Hepatocyte (in vitro differentiated cells): Measurements from ENCODE around the gene CRIP2. TPM values are rescaled to one million over a fixed set of nuclear protein-coding genes. Genes with fewer than 3 reads are reported as not detected.

Experiments used
- DNase-seq: peaks from one replicate; pipeline ENCODE4 v3.0.0-alpha.2; 2016; ENCODE audit warnings: low spot score
- H2AFZ ChIP-seq: fragments of 200-600 bp; sonication (generic); 2 replicates; pipeline ENCODE4 v1.6.0; 2016; ENCODE audit warnings: antibody characterized with exemption, mild to moderate bottlenecking
- H3K27ac ChIP-seq: fragments of 200-600 bp; sonication (generic); 2 replicates; pipeline ENCODE4 v1.5.1; 2016; ENCODE audit warnings: mild to moderate bottlenecking
- H3K27me3 ChIP-seq: fragments of 200-600 bp; sonication (generic); 2 replicates; pipeline ENCODE4 v1.6.1; 2016
- H3K36me3 ChIP-seq: fragments of 200-600 bp; sonication (generic); replicated peaks from 2 replicates; pipeline ENCODE4 v1.5.1; 2016; ENCODE audit warnings: low read depth; ENCODE audit not compliant: insufficient read depth
- H3K4me1 ChIP-seq: fragments of 200-600 bp; sonication (generic); 2 replicates; pipeline ENCODE4 v1.5.1; 2016; ENCODE audit warnings: mild to moderate bottlenecking, moderate library complexity; ENCODE audit not compliant: insufficient read depth
- H3K4me2 ChIP-seq: fragments of 200-600 bp; sonication (generic); 2 replicates; pipeline ENCODE4 v1.6.0; 2016
- H3K4me3 ChIP-seq: fragments of 200-600 bp; sonication (generic); 2 replicates; pipeline ENCODE4 v1.5.1; 2016; ENCODE audit warnings: mild to moderate bottlenecking
- H3K79me2 ChIP-seq: fragments of 200-600 bp; sonication (generic); 2 replicates; pipeline ENCODE4 v1.6.0; 2017; ENCODE audit warnings: mild to moderate bottlenecking
- H3K9me2 ChIP-seq: fragments of 200-600 bp; sonication (generic); replicated peaks from 2 replicates; pipeline ENCODE4 v1.6.0; 2017; ENCODE audit warnings: mild to moderate bottlenecking; ENCODE audit not compliant: insufficient read depth
- H3K9me3 ChIP-seq: fragments of 200-600 bp; sonication (generic); 2 replicates; pipeline ENCODE4 v1.5.1; 2016; ENCODE audit warnings: low read depth, mild to moderate bottlenecking
- H4K20me1 ChIP-seq: fragments of 200-600 bp; sonication (generic); 2 replicates; pipeline ENCODE4 v1.6.0; 2016; ENCODE audit warnings: mild to moderate bottlenecking; ENCODE audit not compliant: insufficient read depth, poor library complexity, severe bottlenecking
- EZH2 ChIP-seq: fragments of 200-600 bp; sonication (generic); IDR thresholded peaks from 2 replicates; pipeline ENCODE4 v1.6.1; 2016; ENCODE audit warnings: antibody characterized with exemption, mild to moderate bottlenecking, borderline replicate concordance
- EZH2phosphoT487 ChIP-seq: fragments of 200-600 bp; sonication (generic); IDR thresholded peaks from one replicate; pipeline ENCODE4 v1.6.1; 2018; ENCODE audit warnings: antibody characterized with exemption, mild to moderate bottlenecking, low read depth, moderate library complexity; ENCODE audit not compliant: unreplicated experiment, severe bottlenecking
- WGBS: methylation state at CpG from one replicate; pipeline ENCODE4 v1.1.6; 2016; ENCODE audit warnings: low lambda C conversion rate; ENCODE audit errors: missing lambda C conversion rate; 5-methylcytosine and 5-hydroxymethylcytosine counted together
- polyA plus RNA-seq: library from polyadenylated mRNA; unstranded; fragments of >200 nt; fragmentation: Nextera tagmentation; extraction: Ambion mirVana; gene quantifications from 2 replicates; pipeline ENCODE4 v1.2.1, GENCODE V29; 2016
- total RNA-seq: library from RNA; depleted of rRNA; stranded (reverse); fragments of >200 nt; gene quantifications from 2 replicates; pipeline ENCODE4 v1.2.3, GENCODE V29; 2014
- TF ChIP-seq, protein P1 (sequence below): fragments of 200-600 bp; sonication (generic); IDR thresholded peaks from 2 replicates; pipeline ENCODE4 v1.5.1; 2016; ENCODE audit warnings: antibody characterized with exemption, mild to moderate bottlenecking; ENCODE audit not compliant: poor library complexity

CRIP2 gene
- total and polyA plus RNA-seq, 2 experiments from 2014 or later: 8.3 to 29.1 TPM

GRCh38 chr14:105481886-105482457, 7.4 kb downstream of the CRIP2 start:
- Histone ChIP-seq H3K27me3 (peaks cover 46% of the 10 kb centered on the region), H3K79me2 (no peaks in the 10 kb centered on the region), H3K36me3 (no peaks in the 10 kb centered on the region), H3K27ac (peak overlapping the region; percentile 98), H3K4me2 (peak overlapping the region; percentile 87), H3K4me1 (peaks cover 26% of the 10 kb centered on the region), H4K20me1 (no peaks in the 10 kb centered on the region), H3K9me3 (no peaks in the 10 kb centered on the region), H3K4me3 (no peak overlapping the region), H3K9me2 (no peaks in the 10 kb centered on the region), H2AFZ (no peak overlapping the region)
- 9% methylated on average over 17 of the region's 18 CpGs for WGBS
- DNase-seq: peak; percentile 96
- TF ChIP-seq, protein P1, sequence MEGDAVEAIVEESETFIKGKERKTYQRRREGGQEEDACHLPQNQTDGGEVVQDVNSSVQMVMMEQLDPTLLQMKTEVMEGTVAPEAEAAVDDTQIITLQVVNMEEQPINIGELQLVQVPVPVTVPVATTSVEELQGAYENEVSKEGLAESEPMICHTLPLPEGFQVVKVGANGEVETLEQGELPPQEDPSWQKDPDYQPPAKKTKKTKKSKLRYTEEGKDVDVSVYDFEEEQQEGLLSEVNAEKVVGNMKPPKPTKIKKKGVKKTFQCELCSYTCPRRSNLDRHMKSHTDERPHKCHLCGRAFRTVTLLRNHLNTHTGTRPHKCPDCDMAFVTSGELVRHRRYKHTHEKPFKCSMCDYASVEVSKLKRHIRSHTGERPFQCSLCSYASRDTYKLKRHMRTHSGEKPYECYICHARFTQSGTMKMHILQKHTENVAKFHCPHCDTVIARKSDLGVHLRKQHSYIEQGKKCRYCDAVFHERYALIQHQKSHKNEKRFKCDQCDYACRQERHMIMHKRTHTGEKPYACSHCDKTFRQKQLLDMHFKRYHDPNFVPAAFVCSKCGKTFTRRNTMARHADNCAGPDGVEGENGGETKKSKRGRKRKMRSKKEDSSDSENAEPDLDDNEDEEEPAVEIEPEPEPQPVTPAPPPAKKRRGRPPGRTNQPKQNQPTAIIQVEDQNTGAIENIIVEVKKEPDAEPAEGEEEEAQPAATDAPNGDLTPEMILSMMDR: no peak
- no peak for TF ChIP-seq EZH2
- TF ChIP-seq EZH2phosphoT487: no peak

DNA sequence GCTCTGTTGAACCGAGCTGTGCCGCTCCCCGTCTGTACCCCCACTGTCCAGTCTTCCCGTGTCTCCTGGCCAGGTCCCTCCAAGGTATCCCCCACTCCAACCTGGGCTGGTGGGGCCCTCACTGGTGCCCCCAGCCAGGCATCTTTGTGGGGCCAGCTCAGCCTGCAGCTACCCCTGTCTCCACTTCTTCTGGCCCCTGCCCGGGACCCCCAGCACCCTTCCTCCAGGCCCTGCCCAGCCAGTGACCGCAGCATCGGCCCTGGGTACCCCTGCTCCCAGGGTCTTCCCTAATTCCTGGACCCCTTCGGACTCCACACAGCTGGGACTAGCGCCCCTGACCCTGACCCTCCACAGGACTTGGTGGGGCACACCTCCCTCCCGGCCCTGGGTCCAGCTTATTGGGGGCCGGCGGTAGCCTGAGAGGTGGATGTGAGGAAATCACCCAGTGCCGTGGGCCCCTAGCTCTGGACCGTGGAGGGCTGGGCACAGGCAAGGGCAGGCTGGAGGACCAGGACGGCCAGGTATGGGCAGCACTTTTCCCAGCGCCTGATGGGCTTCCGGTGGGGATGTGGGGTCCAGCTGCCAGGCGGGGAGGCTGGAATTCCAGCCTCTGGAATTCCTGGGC, 8.0 kb downstream of the CRIP2 start:
- H3K4me2 ChIP-seq: peak overlapping the region; percentile 87
- H4K20me1 ChIP-seq: no peaks in the 10 kb centered on the region
- no peak for DNase-seq
- H3K4me3 ChIP-seq: no peak overlapping the region
- H3K9me2 ChIP-seq: no peaks in the 10 kb centered on the region
- peaks cover 27% of the 10 kb centered on the region for H3K4me1 ChIP-seq
- WGBS: 87% methylated on average over 18 of the region's 18 CpGs
- H3K36me3 ChIP-seq: no peaks in the 10 kb centered on the region
- no peaks in the 10 kb centered on the region for H3K9me3 ChIP-seq
- TF ChIP-seq, protein P1: no peak
- TF ChIP-seq EZH2phosphoT487 (no peak), EZH2 (no peak)
- H3K27me3 ChIP-seq: peaks cover 43% of the 10 kb centered on the region
- no peak overlapping the region for H2AFZ ChIP-seq
- H3K27ac ChIP-seq: peak overlapping the region; percentile 98
- H3K79me2 ChIP-seq: no peaks in the 10 kb centered on the region

DNA sequence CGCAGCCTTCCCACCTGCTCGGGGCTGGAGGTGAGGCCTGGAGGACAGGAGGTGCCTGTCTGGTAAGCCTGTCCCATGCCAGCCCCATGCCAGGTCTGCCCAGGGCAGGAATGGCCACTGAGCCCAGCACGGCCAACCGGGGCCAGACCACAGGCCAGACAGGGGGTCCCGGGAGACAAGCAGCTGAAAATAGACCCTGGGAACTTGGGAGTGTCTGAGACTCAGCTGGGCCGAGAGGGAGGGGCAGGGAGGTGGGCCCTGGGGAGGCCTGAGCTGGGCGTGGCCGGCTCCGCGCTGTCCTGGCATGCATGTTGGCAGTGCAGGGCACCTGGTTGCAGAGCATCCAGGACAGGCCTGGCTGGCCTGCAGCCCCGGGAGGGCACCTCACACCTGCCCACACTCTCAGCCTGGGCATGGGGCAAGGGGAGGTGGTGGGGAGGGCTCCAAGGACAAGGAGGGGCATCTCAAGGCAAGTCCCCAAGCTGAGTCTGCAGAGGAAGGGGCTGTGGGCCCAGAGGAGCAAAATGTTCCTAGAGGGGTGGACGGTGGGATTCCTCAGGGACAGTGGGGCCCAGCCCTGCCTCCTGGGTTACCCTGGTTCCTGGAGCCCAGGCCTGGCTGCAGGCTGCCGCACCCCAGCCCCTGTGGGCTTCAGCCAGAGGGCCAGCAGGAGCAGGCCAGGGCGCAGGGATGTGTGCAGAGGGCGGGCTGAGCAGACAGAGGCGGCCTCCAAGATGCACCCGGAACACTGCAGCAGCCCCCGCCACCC, 8.9 kb downstream of the CRIP2 start:
- Histone ChIP-seq H3K9me2 (no peaks in the 10 kb centered on the region), H3K36me3 (no peaks in the 10 kb centered on the region), H4K20me1 (no peaks in the 10 kb centered on the region), H3K4me2 (no peak overlapping the region), H3K27ac (no peak overlapping the region), H3K4me3 (no peak overlapping the region), H3K79me2 (no peaks in the 10 kb centered on the region), H3K4me1 (peaks cover 27% of the 10 kb centered on the region), H3K9me3 (no peaks in the 10 kb centered on the region), H2AFZ (no peak overlapping the region), H3K27me3 (peaks cover 36% of the 10 kb centered on the region)
- TF ChIP-seq EZH2phosphoT487 (no peak), EZH2 (no peak)
- TF ChIP-seq, protein P1: no peak
- WGBS: 92% methylated on average over 16 of the region's 18 CpGs
- no peak for DNase-seq
